ENCODE data around the gene FYB2.

GRCh38 chr1:56835657-56836056, 16.5 kb upstream of the FYB2 start:
- no peak for TF ChIP-seq CTCF (conservative IDR thresholded peaks at IDR 0.05; ENCODE audit: low read depth, low read length)
- no peak for TF ChIP-seq EZH2 (IDR thresholded peaks at IDR 0.05; ENCODE audit: borderline replicate concordance, low read depth, low read length, poor library complexity, severe bottlenecking)
